ENCODE data around the gene DUOX1. TPM values are rescaled to one million over a fixed set of nuclear protein-coding genes. Genes with fewer than 3 reads are reported as not detected.

DUOX1 gene
- total and polyA plus RNA-seq, 11 donors: 0.11 to 1.6 (median 0.52) TPM

- ATAC-seq (peak in 2 of 4 donors; percentile 12 to 38), DNase-seq (peak in 1 of 5 donors; percentile 21)
- WGBS, 4 donors: 4 to 10% (median 5%) methylated on average over 31 to 47 of the region's 47 CpGs
- intact Hi-C loops (cut with DNase I): no loop called here
- Histone ChIP-seq H3K9me3 (no peaks in the 10 kb centered on the region), H3K36me3 (no peaks in the 10 kb centered on the region), H3K4me1 (peaks cover 0 to 14% (median 0%) of the 10 kb centered on the region in 12 donors), H3K27ac (no peak overlapping the region), H3K4me3 (peak overlapping the region; percentile 11 to 61 (median 40)), H3K27me3 (peaks cover 6 to 68% (median 34%) of the 10 kb centered on the region in 9 donors)
- TF ChIP-seq POLR2A (IDR thresholded peaks at IDR 0.05): no peak
- no peak for TF ChIP-seq CTCF (IDR thresholded peaks at IDR 0.05)
Measured at GRCh38 chr15:45128971-45129639, 689 bp upstream of the DUOX1 start.

- Histone ChIP-seq H3K27me3 (peaks cover 6 to 73% (median 47%) of the 10 kb centered on the region in 9 donors), H3K27ac (no peak overlapping the region), H3K9me3 (no peaks in the 10 kb centered on the region), H3K4me1 (peaks cover 0 to 20% (median 6%) of the 10 kb centered on the region in 12 donors), H3K4me3 (peak overlapping the region; percentile 11 to 61 (median 40)), H3K36me3 (no peaks in the 10 kb centered on the region)
- ATAC-seq: no peak
- intact Hi-C loops (cut with DNase I): no loop called here
- no peak for DNase-seq
- no peak for TF ChIP-seq CTCF (IDR thresholded peaks at IDR 0.05)
- TF ChIP-seq POLR2A (IDR thresholded peaks at IDR 0.05): no peak
- WGBS, 4 donors: 85 to 92% (median 87%) methylated on average over 6 to 7 of the region's 7 CpGs
Measured at GRCh38 chr15:45130291-45131000, 652 bp downstream of the DUOX1 start.

- WGBS, 4 donors: 88 to 97% (median 94%) methylated on average over 3 of the region's 3 CpGs
- H3K27me3 ChIP-seq: peaks cover 6 to 75% (median 55%) of the 10 kb centered on the region in 9 donors
- H3K4me3 ChIP-seq: no peak overlapping the region
- peaks cover 0 to 20% (median 6%) of the 10 kb centered on the region in 12 donors for H3K4me1 ChIP-seq
- intact Hi-C loops (cut with DNase I): no loop called here
- no peaks in the 10 kb centered on the region for H3K9me3 ChIP-seq
- ATAC-seq (no peak), DNase-seq (no peak)
- no peaks in the 10 kb centered on the region for H3K36me3 ChIP-seq
- TF ChIP-seq POLR2A (IDR thresholded peaks at IDR 0.05) (no peak), CTCF (IDR thresholded peaks at IDR 0.05) (no peak)
- H3K27ac ChIP-seq: no peak overlapping the region
Measured at GRCh38 chr15:45131510-45131909, 1.7 kb downstream of the DUOX1 start.

GRCh38 chr15:45132844-45133560, 3.2 kb downstream of the DUOX1 start:
- no peaks in the 10 kb centered on the region for H3K9me3 ChIP-seq
- WGBS, 4 donors: 64 to 68% (median 66%) methylated on average over 3 of the region's 3 CpGs
- no peak overlapping the region for H3K27ac ChIP-seq
- no peaks in the 10 kb centered on the region for H3K36me3 ChIP-seq
- intact Hi-C loops (cut with DNase I): no loop called here
- TF ChIP-seq POLR2A (IDR thresholded peaks at IDR 0.05): no peak
- TF ChIP-seq CTCF (IDR thresholded peaks at IDR 0.05): no peak
- DNase-seq (no peak), ATAC-seq (no peak)
- no peak overlapping the region for H3K4me3 ChIP-seq
- peaks cover 6 to 70% (median 54%) of the 10 kb centered on the region in 9 donors for H3K27me3 ChIP-seq
- peaks cover 0 to 20% (median 6%) of the 10 kb centered on the region in 12 donors for H3K4me1 ChIP-seq
